ENCODE measurements around the gene KRT31. TPM values are rescaled to one million over a fixed set of nuclear protein-coding genes. Genes with fewer than 3 reads are reported as not detected.
"Not testable (repeated sequence)": the region's sequence is repeated elsewhere in the genome, so short reads cannot be mapped to it uniquely, and the experiment has no call there.

KRT31 gene
- total and polyA plus RNA-seq, 2 of the 4 experiments (the other 2 are of a cell fraction) = 0.05 TPM; not detected in 1

DNA sequence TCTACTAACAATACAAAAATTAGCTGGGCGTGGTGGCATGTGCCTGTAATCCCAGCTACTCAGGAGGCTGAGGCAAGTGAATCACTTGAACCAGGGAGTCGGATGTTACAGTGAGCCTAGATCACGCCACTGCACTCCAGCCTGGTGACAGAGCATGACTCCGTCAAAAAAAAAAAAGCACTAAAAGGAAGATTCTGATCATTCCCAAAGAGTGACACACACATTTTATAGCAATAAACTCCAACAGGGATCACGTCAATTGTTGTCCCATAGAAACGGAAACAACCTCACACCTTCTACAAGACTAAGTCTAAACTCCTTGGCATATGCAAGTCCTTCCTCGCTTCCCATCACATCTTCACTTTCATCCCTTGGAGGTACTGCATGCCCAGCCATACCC lies 17.3 kb downstream of the KRT31 start:
- peak overlapping the region; percentile 99 for H2BK5ac ChIP-seq (ENCODE audit: low read depth, low read length, poor library complexity, severe bottlenecking)
- in situ Hi-C loops (cut with MboI; ENCODE audit: low sequenced_read_pairs); H4K20me1 ChIP-seq (ENCODE audit: insufficient read depth, low read length); intact Hi-C loops (cut with micrococcal nuclease); H3K9ac ChIP-seq (ENCODE audit: low read depth, low read length); H3K27me3 ChIP-seq (ENCODE audit: control insufficient read depth, insufficient read depth, low read length); H3K9me3 ChIP-seq (ENCODE audit: control insufficient read depth, insufficient read depth, low read length); dilution Hi-C loops (cut with HindIII; ENCODE audit: low sequenced_read_pairs, unreplicated experiment); H3K4me3 ChIP-seq (ENCODE audit: insufficient read depth, low read depth, low read length); H3K79me1 ChIP-seq (ENCODE audit: low read depth in 1 of 2, low read length in 2 of 2); BruUV-seq (replicated peaks); H3K36me3 ChIP-seq (ENCODE audit: control insufficient read depth, insufficient read depth, low read length): not testable (repeated sequence)
- CTCF ChIA-PET = interaction anchor here (0.6 kb wide), 2 partner anchors 283 to 368 kb away, joined by 3 to 4 read pairs; no protein-coding TSS in a partner anchor
- H4K91ac ChIP-seq (ENCODE audit: insufficient read depth, low read depth, low read length) = peak overlapping the region; percentile 99
- H2BK20ac ChIP-seq (ENCODE audit: low read depth, low read length) = peak overlapping the region; percentile 95
- H4K5ac ChIP-seq (ENCODE audit: low read depth, low read length) = peak overlapping the region; percentile 86; the same call in 1 of the 2 replicates
- peak overlapping the region; percentile 73 for H3K4me2 ChIP-seq (ENCODE audit: low read depth, low read length)
- peak overlapping the region; percentile 99 for H2AK5ac ChIP-seq (ENCODE audit: low read depth, low read length)
- TF ChIP-seq BHLHE40 (IDR thresholded peaks at IDR 0.05; ENCODE audit: low read depth, low read length) = peak; percentile 78
- TF ChIP-seq NFE2L2 (IDR thresholded peaks at IDR 0.05; ENCODE audit: low read depth, low read length) = peak; percentile 79
- 0 out of 2 replicates have a peak, but pooled peaks have one; percentile 33 for TF ChIP-seq FOS (IDR thresholded peaks at IDR 0.05; ENCODE audit: low read depth, low read length)
- H3K9me1 ChIP-seq (ENCODE audit: insufficient read depth, low read length) = peaks cover 30% of the 10 kb centered on the region
- peak overlapping the region; percentile 78 for H3K23ac ChIP-seq (ENCODE audit: low read depth, low read length)
- peak overlapping the region; percentile 71 for H2AFZ ChIP-seq (replicated peaks; ENCODE audit: low read length, poor library complexity)
- H2AK9ac ChIP-seq (replicated peaks; ENCODE audit: low read depth, low read length, poor library complexity) = peak overlapping the region; percentile 35
- peak overlapping the region; percentile 64; the same call in 2 of the 3 replicates for H2BK15ac ChIP-seq (ENCODE audit: low read depth, low read length)
- peak overlapping the region; percentile 73 to 97 for H4K8ac ChIP-seq (ENCODE audit: low read depth in 2 of 2, low read length in 2 of 2)
- peak overlapping the region; percentile 79 for H3K27ac ChIP-seq (ENCODE audit: insufficient read depth, low read length)
- H3K18ac ChIP-seq (ENCODE audit: low read depth, low read length) = peak overlapping the region; percentile 89; the same call in 1 of the 2 replicates
- 50% methylated on average over 2 of the region's 7 CpGs; no CpG with 5 or more reads in 1 of the 2 experiments for WGBS, 2 experiments (ENCODE audit: extremely low coverage in 2 of 2, insufficient read length in 1 of 2)
- H3K56ac ChIP-seq (ENCODE audit: extremely low read depth, insufficient read depth, low read length) = peak overlapping the region; percentile 68
- H3K4ac ChIP-seq (ENCODE audit: low read depth, low read length) = peak overlapping the region; percentile 98
- H3K14ac ChIP-seq (replicated peaks; ENCODE audit: low read depth, low read length) = peak overlapping the region; percentile 91
- H2BK120ac ChIP-seq (ENCODE audit: low read depth, low read length) = peak overlapping the region; percentile 95
- peaks cover 28% of the 10 kb centered on the region for H3K4me1 ChIP-seq (ENCODE audit: control insufficient read depth, insufficient read depth, low read length)
- POLR2A ChIA-PET (ENCODE audit: unreplicated experiment) = interaction anchor here (0.7 kb wide), 1 partner anchor 418 kb away, joined by 10 read pairs; no protein-coding TSS in a partner anchor
- DNase-seq (peak; percentile 91), ATAC-seq (ENCODE audit: low read depth) (peak; percentile 65)
